T-helper 1 cell (primary cell): ENCODE data around the gene CDRT15L2.
"Not testable (repeated sequence)": the region's sequence is repeated elsewhere in the genome, so short reads cannot be mapped to it uniquely, and the experiment has no call there.

Experiments used
- DNase-seq, 5 donors: peaks; one replicate each; pipeline ENCODE4 v3.0.0-alpha.2; 2012 to 2020

Gene CDRT15L2

GRCh38 chr17:20575071-20575470 is 4.5 kb upstream of the CDRT15L2 start:
- not testable (repeated sequence) for DNase-seq

GRCh38 chr17:20583891-20584577 is 4.5 kb downstream of the CDRT15L2 start:
- not testable (repeated sequence) for DNase-seq

GRCh38 chr17:20588744-20589453 is 9.4 kb downstream of the CDRT15L2 start:
- not testable (repeated sequence) for DNase-seq

- not testable (repeated sequence) for DNase-seq
Measured at GRCh38 chr17:20589454-20589810, 9.9 kb downstream of the CDRT15L2 start.

- DNase-seq: not testable (repeated sequence)
Measured at GRCh38 chr17:20591040-20591439, 11.5 kb downstream of the CDRT15L2 start.

- DNase-seq: not testable (repeated sequence)
Measured at GRCh38 chr17:20605568-20605967, 26.0 kb downstream of the CDRT15L2 start.

GRCh38 chr17:20609490-20609889 is 30.0 kb downstream of the CDRT15L2 start:
- not testable (repeated sequence) for DNase-seq

- no peak for DNase-seq
Measured at GRCh38 chr17:20611309-20611708, 31.8 kb downstream of the CDRT15L2 start.

GRCh38 chr17:20612635-20613034 is 33.1 kb downstream of the CDRT15L2 start:
- DNase-seq: no peak

GRCh38 chr17:20613248-20613647 is 33.7 kb downstream of the CDRT15L2 start:
- no peak for DNase-seq

- DNase-seq: no peak
Measured at GRCh38 chr17:20613905-20614304, 34.4 kb downstream of the CDRT15L2 start.

- DNase-seq: not testable (repeated sequence)
Measured at GRCh38 chr17:20615461-20615860, 35.9 kb downstream of the CDRT15L2 start.
